Measurements from ENCODE around the gene RFX6.

Gene RFX6

GRCh38 chr6:116971959-116972358 lies 94.9 kb downstream of the RFX6 start:
- DNase-seq: no peak

- DNase-seq: no peak
Observed at GRCh38 chr6:116973976-116974375, 96.9 kb downstream of the RFX6 start.

DNA sequence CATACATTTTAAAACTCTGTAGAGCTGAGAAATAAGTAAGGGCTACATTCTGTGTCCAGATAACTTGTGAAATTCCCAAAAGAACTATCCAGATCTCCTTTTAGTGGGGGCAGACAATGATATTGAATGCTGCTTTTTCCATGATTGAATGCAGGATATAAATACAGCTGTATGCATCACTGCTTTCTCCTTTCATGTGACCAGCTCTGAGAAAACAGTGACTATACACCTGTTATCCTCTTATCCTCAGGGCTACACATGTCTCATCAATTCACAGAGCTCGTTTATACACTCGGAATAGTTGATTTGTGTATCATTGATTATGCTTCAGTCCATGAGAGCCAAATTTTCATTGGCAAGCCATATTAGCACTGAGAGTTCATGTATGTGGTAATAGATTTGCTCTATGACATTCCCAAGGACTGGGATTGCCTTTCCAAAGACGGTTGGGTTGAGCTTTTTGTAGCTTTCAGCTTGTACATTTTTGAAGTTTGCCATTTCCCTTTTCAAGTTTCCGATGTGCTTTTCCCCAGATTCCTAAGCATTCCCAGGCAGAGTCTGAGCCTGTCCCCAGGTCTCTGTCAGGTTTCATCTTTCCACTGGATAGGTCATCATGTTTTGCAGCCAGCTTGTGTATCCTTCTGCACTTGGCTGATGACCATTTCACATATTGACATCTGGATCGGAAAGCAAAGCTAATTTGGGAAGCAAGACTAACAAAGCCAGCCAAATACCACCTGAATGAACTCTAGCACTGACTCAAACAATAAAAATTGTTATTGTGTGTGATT lies 97.7 kb downstream of the RFX6 start:
- no peak for DNase-seq

DNA sequence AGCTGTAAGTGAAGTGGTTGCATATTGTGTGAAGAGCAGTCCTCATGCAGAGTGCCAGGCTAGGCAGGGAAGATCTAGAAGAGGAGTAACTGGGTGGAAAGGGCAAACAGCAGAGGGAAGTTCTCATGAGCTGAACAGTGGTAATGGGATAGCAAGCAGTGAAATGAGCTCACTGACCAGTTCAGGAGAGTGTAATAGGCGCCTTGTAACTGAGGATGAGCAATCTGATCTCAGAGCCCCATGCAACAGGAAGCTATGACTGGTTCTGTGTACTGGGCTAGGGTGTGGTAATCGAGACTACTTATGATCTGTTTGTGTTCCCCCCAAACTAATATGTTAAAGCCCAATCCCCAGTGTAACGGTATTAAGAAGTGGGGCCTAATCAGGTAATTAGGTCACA lies 98.6 kb downstream of the RFX6 start:
- no peak for DNase-seq

GRCh38 chr6:116979560-116979959 lies 102.5 kb downstream of the RFX6 start:
- DNase-seq: no peak

Data from stimulated activated naive CD4-positive, alpha-beta T cell (primary cell).